GM21381 (cell line): Measurements from ENCODE around the gene AMOTL1.
A peak's percentile ranks its signal among the peaks of the same experiment; 100 is the strongest.

Experiments used
- ATAC-seq: cut with Tn5 transposase; IDR thresholded peaks from one replicate; pipeline ENCODE4 v1.9.1; 2021; ENCODE audit warnings: mild to moderate bottlenecking, moderate library complexity; ENCODE audit not compliant: unreplicated experiment

AMOTL1 gene

DNA sequence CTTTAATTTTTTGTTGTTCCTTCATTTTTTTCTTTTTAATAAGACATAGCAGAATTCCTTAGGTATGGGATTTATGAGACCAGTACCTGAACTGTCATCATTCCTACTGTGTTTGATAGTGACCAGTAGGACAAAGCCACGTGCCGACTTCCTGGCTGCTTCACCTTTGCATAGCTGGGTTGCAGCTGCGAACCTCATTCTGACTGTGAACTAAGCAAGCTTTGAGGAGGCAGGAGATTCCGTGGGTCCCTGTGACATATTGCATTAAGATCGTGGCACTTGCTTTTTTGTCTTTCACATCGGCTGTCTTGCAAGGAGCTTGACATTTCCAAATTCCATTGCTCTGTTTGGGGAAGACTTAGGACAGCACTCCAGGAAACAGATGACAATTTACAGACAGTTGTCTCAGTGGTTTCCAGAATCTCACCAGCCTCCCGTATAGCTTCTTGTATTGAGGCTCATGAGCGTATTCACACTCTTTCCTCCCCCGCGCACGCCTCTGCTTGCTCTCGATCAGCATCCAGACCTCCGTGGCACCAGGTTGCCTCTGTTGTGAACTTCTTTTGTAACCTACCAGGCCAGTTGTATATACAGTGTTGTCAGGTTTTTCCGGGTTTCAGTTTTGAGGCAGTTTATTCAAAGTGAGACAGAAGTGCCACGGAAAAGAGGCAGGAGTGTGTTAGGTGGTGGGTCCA, 103.5 kb downstream of the AMOTL1 start:
- ATAC-seq, result no peak

DNA sequence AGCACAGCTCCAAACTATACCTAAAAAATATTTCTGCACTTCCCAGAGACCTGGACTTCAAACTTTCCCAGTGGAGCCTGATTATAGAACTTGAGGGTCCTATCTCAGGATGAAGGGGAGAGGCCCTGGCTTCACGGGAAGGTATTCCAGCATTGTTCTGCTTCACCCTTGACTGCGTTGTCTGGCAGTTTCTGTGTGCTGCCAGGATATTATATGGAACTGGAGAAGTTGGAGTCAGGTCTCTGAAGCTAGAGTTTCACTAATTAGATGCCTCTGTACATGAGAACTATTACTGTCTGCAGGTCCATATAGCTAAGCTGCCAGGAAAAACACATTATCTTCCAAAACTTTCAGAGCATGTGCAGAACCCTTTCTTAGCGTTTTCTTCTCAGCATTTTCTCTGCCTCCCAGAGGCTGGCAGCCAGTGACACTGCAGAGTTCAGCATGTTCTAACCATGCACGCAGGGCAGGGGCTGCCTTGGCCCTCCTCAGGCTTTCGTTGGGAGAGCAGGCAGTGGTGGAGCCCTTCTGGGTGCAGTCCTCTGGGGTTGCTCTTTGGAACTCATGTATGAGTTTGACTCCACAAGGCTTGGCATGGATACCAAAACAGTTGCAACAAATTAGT, 105.9 kb downstream of the AMOTL1 start:
- ATAC-seq, result no peak

DNA sequence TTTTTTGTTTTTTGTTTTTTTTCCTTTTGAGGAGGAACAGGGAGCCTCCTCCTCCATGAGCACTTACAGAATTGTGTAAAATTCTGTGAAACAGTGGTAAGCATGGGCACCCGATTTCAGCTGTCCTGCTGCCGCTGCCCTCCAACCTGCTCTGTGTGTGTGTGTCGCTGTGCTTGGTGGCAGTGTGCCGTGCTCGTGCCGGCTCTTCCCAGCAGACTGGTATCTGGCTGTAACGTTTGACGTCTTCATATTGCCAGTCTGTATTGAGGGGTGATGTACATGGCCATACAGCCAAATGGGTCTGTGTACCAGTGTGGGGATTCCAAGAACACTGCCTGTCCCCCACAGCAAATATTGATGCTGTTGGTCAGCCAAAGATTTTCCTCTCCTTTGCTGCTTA, 108.1 kb downstream of the AMOTL1 start:
- no peak for ATAC-seq

DNA sequence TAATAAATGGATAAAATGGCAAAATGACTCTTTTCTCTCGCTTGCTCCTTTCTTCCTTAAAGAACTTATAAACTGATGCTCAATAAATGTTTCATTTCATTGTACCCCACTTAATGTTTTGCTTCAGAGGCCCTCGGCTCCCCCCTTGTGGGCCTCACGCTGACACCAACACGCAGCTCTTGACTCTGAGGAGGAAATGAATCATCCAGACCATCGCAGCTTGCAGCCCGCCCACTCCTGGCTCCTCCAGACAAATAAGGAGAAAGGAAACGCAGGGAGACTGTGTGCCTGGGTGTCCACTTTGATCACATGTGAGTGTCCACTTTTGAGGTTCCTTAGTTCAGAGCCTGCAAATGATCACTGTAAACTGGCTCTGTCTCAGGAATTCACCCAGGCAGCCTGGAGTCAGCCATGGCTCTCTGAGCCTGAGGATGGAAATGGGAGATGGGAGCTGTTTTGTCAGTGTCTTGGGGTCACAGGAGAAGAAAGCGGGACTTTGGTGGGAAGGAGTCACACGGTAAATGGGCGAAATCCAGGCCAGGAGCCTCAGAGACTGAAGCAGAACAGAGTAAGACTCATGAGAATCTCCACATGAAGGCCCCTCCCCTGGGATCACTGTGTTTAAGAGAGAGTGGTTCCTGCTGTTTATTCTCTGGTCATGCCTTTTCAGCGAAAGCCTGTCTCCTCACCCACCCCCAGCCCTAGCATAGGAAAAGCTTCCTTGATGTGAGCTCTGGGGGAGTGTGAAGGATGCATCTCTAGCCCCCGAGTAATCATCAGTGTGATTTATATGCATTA, 108.7 kb downstream of the AMOTL1 start:
- peak; percentile 94 for ATAC-seq

DNA sequence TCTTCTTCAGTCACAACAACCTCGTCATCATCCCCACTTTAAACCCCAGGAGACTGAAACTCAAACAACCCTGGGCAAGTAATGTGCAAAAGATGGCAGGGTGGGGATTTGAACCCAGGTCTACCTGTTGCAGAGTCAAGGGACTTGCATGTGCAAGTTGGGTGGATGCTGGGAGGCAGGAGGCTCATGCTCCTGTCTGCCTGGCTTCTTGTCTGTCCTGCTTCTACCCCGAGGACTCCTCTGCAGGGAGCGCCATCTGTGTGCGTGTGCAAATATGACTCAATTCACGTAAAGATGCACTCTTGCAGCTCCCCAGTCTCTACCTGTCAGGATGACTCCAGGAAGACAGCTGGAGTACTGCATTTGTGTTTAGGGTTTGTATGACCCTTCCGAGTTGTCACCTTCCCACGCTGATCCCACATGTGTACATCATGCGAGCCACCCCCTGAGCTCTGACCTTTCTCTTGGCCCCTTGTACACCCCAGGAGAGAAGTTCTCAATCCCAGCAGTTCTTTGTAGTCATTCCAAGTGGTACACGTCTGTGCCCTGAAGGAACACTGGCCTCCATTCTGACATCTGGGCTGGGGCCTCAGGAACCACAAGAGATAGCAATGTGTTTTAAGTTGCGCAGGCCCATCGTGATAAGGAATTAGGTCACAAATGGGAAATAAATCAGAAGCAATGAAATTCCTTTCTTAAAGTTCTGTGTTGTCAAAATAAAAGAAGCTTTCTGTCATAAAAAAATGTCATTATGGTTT, 109.5 kb downstream of the AMOTL1 start:
- ATAC-seq, result no peak

DNA sequence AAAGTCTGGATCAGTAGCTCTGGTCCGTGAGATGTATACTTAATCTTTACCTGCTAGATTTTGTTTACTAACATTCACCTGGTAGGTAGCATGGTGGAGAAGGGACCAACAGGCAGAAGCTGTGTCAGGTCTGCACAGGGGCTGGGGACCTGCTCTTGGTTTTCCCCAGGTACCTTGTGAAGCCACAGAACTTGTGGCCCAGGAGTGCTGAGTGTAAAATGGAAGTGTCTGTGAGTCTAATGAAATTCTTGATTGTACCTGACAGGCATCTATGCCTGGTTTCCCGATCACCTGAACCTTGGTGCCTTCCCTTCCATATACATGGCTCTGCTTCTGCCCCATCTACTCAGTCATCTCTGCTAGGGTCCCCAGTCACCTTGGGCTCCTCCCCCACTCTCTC, 110.8 kb downstream of the AMOTL1 start:
- no peak for ATAC-seq

DNA sequence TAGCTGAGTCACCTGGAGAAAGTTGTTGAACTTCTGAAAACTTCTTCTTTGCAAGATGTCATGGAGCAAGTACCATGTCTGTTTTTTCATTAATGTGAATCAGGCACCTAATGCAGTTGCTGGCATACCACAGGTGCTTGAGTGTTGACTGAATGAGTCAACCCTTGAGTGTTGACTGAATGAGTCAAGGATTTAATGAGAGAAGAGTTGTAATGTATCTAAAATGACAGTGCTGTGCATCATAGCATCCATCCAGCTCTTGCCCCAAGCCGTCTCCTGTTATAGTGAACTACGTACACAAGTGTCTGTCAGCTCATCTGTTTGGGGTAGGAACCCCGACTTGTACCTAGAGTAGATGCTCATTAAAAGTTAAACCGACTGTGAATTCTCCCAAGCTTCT, 112.1 kb downstream of the AMOTL1 start:
- no peak for ATAC-seq

DNA sequence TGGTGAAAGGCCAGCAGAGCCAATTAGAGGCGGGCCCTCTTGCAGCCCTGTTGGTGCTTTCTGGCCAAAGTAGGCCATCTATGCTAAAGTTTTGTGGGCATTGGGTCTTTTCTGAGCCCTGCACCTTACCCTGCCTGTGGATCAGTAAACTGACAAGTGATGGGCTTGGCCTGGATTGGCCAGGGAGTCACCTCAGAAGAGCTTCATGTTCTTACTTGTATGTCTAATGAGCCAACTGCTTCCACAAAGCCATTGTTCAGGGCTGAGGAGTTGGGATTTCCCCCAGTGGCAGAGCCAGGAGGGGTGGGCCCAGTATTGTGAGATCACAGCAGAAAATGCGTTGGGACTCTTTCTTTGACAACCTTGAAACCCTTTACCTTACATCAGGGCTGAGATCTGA, 114.8 kb downstream of the AMOTL1 start:
- ATAC-seq, result no peak

DNA sequence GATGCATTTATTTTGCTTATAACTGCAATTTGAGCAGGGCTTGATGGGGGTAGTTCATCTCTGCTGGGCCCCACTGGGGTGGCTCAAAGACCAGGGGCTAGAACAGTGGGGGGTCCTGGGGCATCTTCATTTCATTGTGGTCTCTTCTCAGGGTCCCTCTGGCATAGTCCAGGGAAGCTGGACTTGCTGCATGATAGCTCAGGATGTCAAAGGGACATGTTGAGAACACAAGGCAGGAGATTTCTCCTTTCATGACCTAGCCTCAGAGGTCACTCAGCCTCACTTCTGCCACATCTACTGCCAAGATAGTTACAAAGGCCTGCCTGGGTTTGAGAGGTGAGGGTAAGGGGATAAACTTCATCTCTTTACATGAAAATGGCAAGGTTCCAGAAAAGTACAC, 115.7 kb downstream of the AMOTL1 start:
- ATAC-seq, result no peak

DNA sequence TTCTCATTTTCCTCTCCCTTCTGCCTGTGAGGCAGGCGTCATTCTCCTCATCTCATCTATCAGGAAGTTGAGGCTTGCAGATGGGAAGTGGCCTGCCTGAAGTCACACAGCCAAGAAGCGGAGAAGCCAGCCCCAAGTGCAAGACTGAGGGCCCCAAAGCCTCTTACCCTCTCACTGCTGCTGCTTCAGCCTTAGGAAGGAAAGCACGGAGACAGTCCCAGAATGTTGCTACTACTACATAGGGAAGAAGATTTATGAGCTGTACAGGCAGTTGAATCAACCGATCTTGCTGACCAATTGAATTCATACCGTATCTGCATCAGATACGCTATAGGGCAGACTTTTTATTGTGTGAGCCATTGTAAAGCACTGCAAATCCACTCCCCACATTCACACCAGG, 116.2 kb downstream of the AMOTL1 start:
- ATAC-seq, result no peak

DNA sequence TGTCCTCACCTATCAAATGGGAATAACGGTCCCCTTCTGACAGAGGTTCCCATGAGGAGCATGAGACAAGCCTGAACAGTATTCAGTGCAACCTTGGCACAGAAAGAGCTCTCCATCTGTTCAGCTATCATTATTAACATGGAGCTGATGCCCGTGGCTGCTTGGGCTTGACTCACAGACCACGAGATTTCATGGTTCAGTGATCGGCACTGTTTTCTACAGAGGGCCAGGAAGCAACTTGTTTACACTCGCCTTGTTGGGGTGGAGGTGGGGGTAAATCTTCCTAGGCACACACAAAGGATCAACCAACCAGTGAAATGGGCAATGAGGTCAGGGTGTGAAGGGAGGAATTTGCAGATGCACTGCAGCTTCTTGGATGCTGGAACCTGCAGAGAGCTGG, 117.0 kb downstream of the AMOTL1 start:
- ATAC-seq, result no peak

DNA sequence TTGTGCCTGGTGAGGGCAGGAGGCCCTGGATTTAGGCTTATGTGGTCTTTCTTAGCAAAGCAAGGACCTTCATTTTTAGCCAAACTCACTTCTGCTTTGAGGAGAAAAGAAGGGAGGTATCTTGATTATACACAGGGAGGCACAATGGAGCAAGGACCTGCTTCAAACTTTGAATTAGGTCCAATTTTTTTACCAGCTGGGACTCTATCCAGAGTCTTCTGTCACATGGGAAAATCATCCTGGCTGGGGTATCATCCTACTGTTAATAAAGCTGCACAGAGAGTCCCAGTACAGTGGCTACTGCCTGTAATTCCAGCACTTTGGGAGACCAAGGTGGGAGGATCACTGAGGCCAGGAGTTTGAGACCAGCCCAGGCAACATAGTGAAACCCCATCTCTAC, 117.4 kb downstream of the AMOTL1 start:
- no peak for ATAC-seq

DNA sequence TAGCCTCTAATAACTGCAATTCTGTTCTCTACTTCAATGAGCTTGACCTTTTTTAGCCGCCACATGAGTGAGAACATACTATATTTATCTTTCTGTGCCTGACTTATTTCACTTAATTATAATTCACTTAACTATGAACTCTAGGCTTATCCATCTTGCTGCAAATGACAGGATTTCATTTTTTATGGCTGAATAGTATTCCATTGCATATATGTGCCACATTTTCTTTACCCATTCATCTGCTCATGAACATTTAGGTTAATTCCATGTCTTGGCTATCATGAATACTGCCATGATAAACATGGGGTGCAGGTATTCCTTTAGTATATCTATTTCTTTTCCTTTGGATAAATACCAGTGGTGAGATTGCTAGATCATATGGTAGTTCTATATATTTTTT, 120.0 kb downstream of the AMOTL1 start:
- ATAC-seq, result no peak

DNA sequence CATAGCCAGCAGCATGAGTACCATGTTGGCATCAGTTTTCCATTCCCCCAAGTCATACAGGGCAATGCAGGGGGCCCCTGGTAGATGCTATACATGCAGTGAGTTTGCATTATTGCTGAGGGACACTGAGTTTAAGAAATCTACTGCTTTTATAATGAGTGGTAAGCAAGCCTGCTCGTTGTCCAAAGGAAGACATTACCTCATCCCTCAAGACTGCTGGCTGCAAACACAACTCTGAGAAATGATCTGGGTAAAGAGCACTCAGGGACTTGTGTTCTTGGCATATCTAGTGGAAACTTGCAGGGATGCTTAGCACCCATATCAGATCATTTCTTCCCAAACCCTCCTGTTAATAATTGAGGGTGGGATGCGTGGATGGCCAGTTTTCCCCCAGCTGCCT, 127.3 kb downstream of the AMOTL1 start:
- no peak for ATAC-seq

DNA sequence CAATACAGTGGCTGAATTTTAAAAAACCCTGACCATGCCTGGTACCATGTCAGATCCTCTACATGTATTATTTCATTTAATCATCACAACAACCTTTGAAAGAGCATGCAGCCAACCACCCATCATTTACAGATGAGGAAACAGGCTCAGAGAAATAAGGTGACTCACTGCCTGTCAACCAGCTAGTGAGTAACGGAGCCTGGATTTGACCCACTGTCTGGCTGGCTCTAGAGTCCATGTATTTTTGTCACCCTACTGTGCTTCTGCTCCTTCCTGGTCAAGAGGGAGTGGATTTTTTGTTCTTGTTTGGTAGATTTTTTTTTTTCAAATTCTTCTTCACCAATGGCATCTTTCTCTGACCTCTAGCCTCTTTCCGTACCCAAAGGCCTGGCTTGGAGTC, 127.8 kb downstream of the AMOTL1 start:
- ATAC-seq, result no peak

DNA sequence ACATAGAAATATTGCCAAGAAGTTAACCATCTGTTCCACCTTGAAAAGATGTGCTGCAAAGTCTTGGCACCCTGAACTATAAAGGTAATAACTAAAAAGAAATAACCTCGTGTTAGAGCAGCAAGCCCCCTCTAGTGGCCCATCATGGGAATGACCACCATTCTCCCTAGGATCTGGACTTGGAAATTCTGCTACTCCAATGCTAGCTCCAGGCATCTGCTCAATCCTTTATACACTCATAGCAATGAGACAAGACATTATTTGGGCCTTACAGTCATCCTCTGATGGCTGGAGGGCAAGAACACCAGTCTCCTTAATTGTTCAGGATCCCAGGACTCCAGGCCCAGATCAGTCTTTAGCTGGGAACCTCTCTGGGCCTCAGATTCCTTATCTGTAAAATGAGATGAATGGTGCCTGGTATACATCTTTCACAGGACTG, 129.2 kb downstream of the AMOTL1 start:
- peak; percentile 84 for ATAC-seq

DNA sequence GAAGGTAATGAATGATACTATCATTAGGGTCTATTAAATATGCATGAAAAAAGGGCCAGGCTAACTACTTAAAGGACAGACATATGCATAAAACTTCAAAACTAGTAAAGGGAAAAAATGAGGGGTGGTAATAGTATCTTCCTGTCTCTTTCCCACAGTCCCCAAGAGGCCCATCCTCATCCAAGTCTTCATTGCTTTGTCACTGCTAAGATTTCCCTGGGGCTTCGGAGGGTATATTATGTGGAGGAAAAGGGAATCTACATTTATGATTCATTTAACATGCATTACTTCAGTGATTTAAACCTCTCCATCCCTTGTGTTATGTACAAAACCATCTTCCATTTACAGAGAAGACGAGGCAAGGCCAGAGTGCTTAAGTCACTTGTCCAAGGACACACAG, 139.1 kb downstream of the AMOTL1 start:
- ATAC-seq, result no peak

DNA sequence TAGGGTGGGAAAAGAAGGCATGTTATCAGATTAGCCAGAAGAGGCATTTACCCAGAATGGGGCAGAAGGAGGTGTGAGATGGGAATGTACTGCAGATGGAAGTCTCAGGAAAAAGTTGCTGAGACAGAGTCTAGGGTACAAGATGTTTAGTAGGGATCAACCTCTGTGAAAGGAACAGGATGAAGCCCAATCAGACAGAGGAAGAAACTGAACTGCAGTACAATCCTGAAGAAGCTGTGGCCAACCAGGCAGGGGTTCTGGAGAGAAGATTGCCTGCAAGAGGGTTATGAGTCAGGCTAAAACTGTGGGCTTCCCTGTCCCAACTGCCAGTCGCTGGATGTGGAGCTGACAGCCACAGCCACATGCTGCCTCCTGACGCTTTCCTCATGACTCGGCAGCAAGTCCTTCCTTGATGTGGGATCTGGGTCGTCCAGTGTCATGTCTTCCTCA, 141.2 kb downstream of the AMOTL1 start:
- no peak for ATAC-seq

DNA sequence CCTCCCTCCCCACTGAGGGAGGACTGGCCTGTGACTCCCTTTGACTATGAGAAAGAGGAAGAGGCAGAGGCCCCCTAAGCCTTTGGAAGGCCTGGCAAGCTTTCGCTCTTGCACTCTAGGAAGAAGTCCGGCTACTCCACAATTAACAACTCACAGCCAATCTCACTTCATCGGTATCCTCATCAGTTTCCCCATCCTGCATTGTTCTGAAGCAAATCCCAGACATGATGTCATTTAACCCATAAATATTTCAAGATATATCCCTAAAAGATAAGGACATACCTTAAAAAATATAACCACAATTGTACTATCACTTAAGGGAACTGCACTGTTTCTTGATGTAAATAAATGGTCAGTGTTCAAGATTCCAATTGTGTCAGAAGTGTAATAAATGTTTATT, 142.1 kb downstream of the AMOTL1 start:
- no peak for ATAC-seq

DNA sequence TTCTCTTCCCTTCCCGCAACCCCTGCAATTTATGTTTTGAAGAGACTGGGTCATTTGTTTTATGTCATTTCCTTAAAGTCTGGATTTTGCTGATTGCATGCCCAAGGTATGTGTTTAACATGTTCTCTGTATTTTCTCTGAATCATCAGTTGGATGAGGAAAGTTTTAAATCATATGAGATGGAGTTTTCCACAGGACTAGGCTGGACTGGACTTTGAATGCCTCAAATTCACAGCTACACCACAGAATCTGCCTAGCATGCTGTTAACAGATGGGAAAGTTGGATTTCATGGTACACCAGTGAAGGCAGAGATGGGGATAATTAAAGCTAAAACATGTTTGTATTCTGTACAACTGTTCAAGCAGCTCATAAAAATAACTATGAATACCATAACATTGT, 142.6 kb downstream of the AMOTL1 start:
- no peak for ATAC-seq

DNA sequence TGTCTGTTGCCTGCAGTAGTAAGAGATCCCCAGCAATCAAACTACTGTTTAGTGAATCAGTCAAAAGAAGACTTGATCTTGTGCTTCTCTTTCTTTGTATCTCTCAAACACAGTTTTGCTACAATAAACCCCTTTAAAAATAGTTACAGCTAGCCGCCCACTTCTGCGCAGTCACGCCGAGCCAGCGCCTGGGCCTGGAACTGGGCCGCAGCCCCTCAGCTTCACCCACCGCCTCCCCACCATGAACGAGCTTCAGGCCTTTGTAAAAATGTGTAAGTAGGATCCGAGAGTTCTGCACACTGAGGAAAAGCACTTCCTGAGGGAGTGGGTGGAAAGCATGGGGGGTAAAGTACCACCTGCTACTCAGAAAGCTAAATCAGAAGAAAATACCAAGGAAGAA, 144.7 kb downstream of the AMOTL1 start:
- no peak for ATAC-seq
